HG03520 (cell line): ENCODE data around the gene MOSPD3.
"Not testable (repeated sequence)": the region's sequence is repeated elsewhere in the genome, so short reads cannot be mapped to it uniquely, and the experiment has no call there.

Experiments used
- ATAC-seq: cut with Tn5 transposase; IDR thresholded peaks from one replicate; pipeline ENCODE4 v1.9.1; 2021; ENCODE audit warnings: mild to moderate bottlenecking, moderate library complexity; ENCODE audit not compliant: unreplicated experiment

The MOSPD3 gene

DNA sequence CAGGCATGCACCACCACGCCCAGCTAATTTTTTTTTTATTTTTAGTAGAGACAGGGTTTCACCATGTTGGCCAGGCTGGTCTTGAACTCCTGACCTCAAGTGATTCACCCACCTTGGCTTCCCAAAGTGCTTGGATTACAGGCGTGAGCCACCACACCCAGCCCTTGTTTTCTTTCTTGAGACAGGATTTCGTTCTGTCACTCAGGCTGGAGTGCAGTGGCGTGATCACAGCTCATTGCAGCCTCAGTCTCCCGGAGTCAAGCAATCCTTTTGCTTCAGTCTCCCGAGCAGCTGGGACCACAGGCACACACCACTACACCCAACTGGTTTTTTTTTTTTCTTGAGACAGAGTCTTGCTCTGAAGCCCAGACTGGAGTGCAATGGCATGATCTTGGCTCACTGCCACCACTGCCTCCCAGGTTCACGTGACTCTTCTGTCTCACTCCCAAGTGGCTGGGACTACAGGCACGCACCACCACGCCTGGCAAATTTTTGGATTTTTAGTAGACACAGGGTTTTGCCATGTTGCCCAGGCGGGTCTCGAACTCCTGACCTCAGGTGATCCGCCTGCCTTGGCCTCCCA is 49.9 kb downstream of the MOSPD3 start:
- ATAC-seq = not testable (repeated sequence)
